ENCODE measurements around the gene PSMD11. TPM values are rescaled to one million over a fixed set of nuclear protein-coding genes. Genes with fewer than 3 reads are reported as not detected.

PSMD11 gene
- total RNA-seq, 4 donors from 2014 or later = 37.3 to 48.9 (median 46.8) TPM

DNA sequence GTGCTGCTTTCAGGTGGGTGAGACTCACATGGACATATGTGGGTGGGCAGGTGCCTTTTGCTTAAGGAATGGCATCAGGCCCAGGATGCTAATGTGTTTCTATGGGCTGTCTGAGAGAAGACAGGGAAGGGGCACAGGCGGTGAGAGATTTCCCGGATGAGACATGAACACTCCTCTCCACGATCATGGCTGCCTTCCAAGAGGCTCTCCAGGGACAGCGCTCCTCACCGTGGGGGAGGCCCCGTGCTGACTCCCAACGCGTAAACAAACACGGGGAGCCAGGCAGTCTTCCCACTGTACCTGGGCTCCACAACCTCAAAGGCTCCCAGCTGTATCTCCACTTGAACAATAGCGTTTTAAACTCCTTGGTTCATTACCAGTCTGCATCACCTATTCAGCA lies 85.3 kb downstream of the PSMD11 start:
- 58 to 65% methylated on average over 10 of the region's 10 CpGs for WGBS, 2 donors

More for the DNA sequence above, 85.3 kb downstream of the PSMD11 start:
- Histone ChIP-seq H3K4me3 (no peak overlapping the region), H3K27me3 (no peaks in the 10 kb centered on the region), H3K36me3 (peaks cover 0 to 5% (median 0%) of the 10 kb centered on the region in 3 donors), H3K9me3 (no peaks in the 10 kb centered on the region), H3K27ac (no peak overlapping the region), H3K4me1 (no peaks in the 10 kb centered on the region)
- TF ChIP-seq EP300 (IDR thresholded peaks at IDR 0.05) (no peak), CTCF (IDR thresholded peaks at IDR 0.05) (no peak), POLR2A (IDR thresholded peaks at IDR 0.05) (no peak)
- DNase-seq (ENCODE audit: low spot score in 2 of 2) = no peak

Small RNA genes within 50 kb of the gene (small RNA-seq; reads per million reads assigned to genes)
- gene AC005899.2 = not detected
- gene AC005899.6 = not detected
- not detected for gene RF00019

Other genes starting within 250 kb of the PSMD11 start
- gene RHBDL3, start 178.7 kb upstream of the PSMD11 start, total RNA-seq = under 1 TPM in 1 of 4 donors, not detected in 3; 0.30 TPM
- 10 to 100 TPM in 3 of 4 donors, 1 to 10 TPM in 1; 5.9 to 20.2 (median 16.8) TPM for gene C17orf75, start 102.3 kb upstream of the PSMD11 start, total RNA-seq
- gene ZNF207, start 94.4 kb upstream of the PSMD11 start, total RNA-seq = 100 to 1,000 TPM; 121 to 195 (median 152) TPM
- 1 to 10 TPM in 2 of 4 donors, under 1 TPM in 2; 0.78 to 1.5 (median 1.0) TPM for gene CDK5R1, start 42.5 kb downstream of the PSMD11 start, total RNA-seq